ENCODE data around the gene GRK1. TPM values are rescaled to one million over a fixed set of nuclear protein-coding genes. Genes with fewer than 3 reads are reported as not detected.

Gene GRK1
- total RNA-seq, 1 donor from 2014 or later: not detected

GRCh38 chr13:113661509-113661908 lies 5.5 kb upstream of the GRK1 start:
- no peaks in the 10 kb centered on the region for H3K36me3 ChIP-seq (ENCODE audit: control insufficient read depth, insufficient read depth, low read length)
- no peak overlapping the region for H3K4me3 ChIP-seq (ENCODE audit: low read depth, low read length)
- no peak for TF ChIP-seq CTCF (IDR thresholded peaks at IDR 0.05; ENCODE audit: insufficient read depth, low read length, poor library complexity, severe bottlenecking)
- DNase-seq (ENCODE audit: low read depth): no peak
- H3K27me3 ChIP-seq (ENCODE audit: control insufficient read depth, insufficient read depth, low read length): peaks cover 10% of the 10 kb centered on the region

GRCh38 chr13:113663934-113664333 lies 3.1 kb upstream of the GRK1 start:
- no peak for TF ChIP-seq CTCF (IDR thresholded peaks at IDR 0.05; ENCODE audit: insufficient read depth, low read length, poor library complexity, severe bottlenecking)
- Histone ChIP-seq H3K4me3 (ENCODE audit: low read depth, low read length) (no peak overlapping the region), H3K27me3 (ENCODE audit: control insufficient read depth, insufficient read depth, low read length) (peaks cover 16% of the 10 kb centered on the region), H3K36me3 (ENCODE audit: control insufficient read depth, insufficient read depth, low read length) (no peaks in the 10 kb centered on the region)
- no peak for DNase-seq (ENCODE audit: low read depth)

GRCh38 chr13:113664751-113665596 lies 2.0 kb upstream of the GRK1 start:
- no peak for DNase-seq (ENCODE audit: low read depth)
- H3K27me3 ChIP-seq (ENCODE audit: control insufficient read depth, insufficient read depth, low read length): peaks cover 16% of the 10 kb centered on the region
- no peak overlapping the region for H3K4me3 ChIP-seq (ENCODE audit: low read depth, low read length)
- TF ChIP-seq CTCF (IDR thresholded peaks at IDR 0.05; ENCODE audit: insufficient read depth, low read length, poor library complexity, severe bottlenecking): no peak
- H3K36me3 ChIP-seq (ENCODE audit: control insufficient read depth, insufficient read depth, low read length): no peaks in the 10 kb centered on the region

GRCh38 chr13:113665597-113666328 lies 1.3 kb upstream of the GRK1 start:
- H3K27me3 ChIP-seq (ENCODE audit: control insufficient read depth, insufficient read depth, low read length): peaks cover 16% of the 10 kb centered on the region
- no peak overlapping the region for H3K4me3 ChIP-seq (ENCODE audit: low read depth, low read length)
- DNase-seq (ENCODE audit: low read depth): no peak
- no peak for TF ChIP-seq CTCF (IDR thresholded peaks at IDR 0.05; ENCODE audit: insufficient read depth, low read length, poor library complexity, severe bottlenecking)
- H3K36me3 ChIP-seq (ENCODE audit: control insufficient read depth, insufficient read depth, low read length): no peaks in the 10 kb centered on the region

- no peak overlapping the region for H3K4me3 ChIP-seq (ENCODE audit: low read depth, low read length)
- no peak for DNase-seq (ENCODE audit: low read depth)
- H3K36me3 ChIP-seq (ENCODE audit: control insufficient read depth, insufficient read depth, low read length): no peaks in the 10 kb centered on the region
- no peak for TF ChIP-seq CTCF (IDR thresholded peaks at IDR 0.05; ENCODE audit: insufficient read depth, low read length, poor library complexity, severe bottlenecking)
- H3K27me3 ChIP-seq (ENCODE audit: control insufficient read depth, insufficient read depth, low read length): peaks cover 16% of the 10 kb centered on the region
These were observed 719 bp upstream of the GRK1 start for GRCh38 chr13:113666329-113666670.

Data from kidney epithelial cell (primary cell).